Effector memory CD8-positive, alpha-beta T cell (primary cell): ENCODE data around the gene FLT3.
"Not testable (repeated sequence)": the region's sequence is repeated elsewhere in the genome, so short reads cannot be mapped to it uniquely, and the experiment has no call there.

Source experiments
- ATAC-seq: fragments of 150-1000 bp; cut with Tn5 transposase; replicated peaks from 2 replicates; pipeline ENCODE4 v1.10.0; 2021; ENCODE audit warnings: mild to moderate bottlenecking, moderate library complexity
- DNase-seq, 3 experiments: peaks; one replicate each; pipeline ENCODE4 v3.0.0; 2021
- H3K27ac Mint-ChIP-seq, 2 donors: one replicate each; pipeline ENCODE4 v1.8.0; 2022; ENCODE audit warnings: mild to moderate bottlenecking in 2 of 2, mixed read lengths in 2 of 2, moderate library complexity in 2 of 2
- H3K27me3 Mint-ChIP-seq, 2 donors: one replicate each; pipeline ENCODE4 v1.8.0; 2022; ENCODE audit warnings: mixed read lengths in 2 of 2
- H3K36me3 Mint-ChIP-seq: one replicate; pipeline ENCODE4 v1.8.0; 2022; ENCODE audit warnings: mild to moderate bottlenecking, moderate library complexity, mixed read lengths; ENCODE audit not compliant: insufficient read depth
- H3K4me1 Mint-ChIP-seq, 2 donors: one replicate each; pipeline ENCODE4 v1.8.0; 2022; ENCODE audit warnings: low read depth in 2 of 2, mixed read lengths in 2 of 2
- H3K4me3 Mint-ChIP-seq, 2 donors: one replicate each; pipeline ENCODE4 v1.8.0; 2022; ENCODE audit warnings: mild to moderate bottlenecking in 2 of 2, mixed read lengths in 2 of 2, moderate library complexity in 2 of 2
- H3K9me3 Mint-ChIP-seq, 2 donors: one replicate each; pipeline ENCODE4 v1.8.0; 2022; ENCODE audit warnings: mixed read lengths in 2 of 2

Gene FLT3

DNA sequence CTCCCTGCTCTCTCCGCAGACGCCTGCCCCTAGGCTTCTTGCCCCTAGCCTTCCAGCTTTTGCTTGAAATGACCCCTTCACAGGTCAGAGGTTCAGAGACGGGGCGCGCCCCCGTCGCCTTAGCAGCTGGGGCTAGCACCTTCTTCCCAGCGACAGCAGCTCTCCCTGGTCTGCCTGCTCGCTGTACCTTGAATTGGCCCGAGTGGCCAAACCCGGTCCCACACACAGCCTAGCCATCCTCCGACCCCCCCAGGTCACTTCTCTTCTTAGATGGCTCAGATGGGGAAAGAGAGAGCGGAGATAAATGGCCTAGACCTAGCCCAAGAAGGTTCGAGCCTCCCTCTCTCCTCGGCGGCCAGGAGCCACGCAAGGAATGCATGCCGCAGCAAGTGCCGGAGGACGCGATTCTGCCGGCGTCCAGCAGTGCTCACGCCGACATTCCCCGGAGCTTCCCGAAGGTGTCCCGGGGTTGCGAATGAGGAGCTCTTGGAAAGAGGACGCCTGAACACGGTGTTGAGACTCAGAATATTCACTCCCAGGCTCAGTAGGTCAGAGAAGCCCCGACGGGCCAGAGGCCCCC, 132.6 kb downstream of the FLT3 start:
- peaks cover 66 to 99% of the 10 kb centered on the region in 2 donors for H3K27me3 Mint-ChIP-seq
- H3K27ac Mint-ChIP-seq = no peak overlapping the region
- no peaks in the 10 kb centered on the region for H3K36me3 Mint-ChIP-seq
- H3K4me3 Mint-ChIP-seq = peak overlapping the region; percentile 7 to 45
- peaks cover 8 to 20% of the 10 kb centered on the region in 2 donors for H3K4me1 Mint-ChIP-seq
- H3K9me3 Mint-ChIP-seq = no peaks in the 10 kb centered on the region
- ATAC-seq = no peak
- no peak for DNase-seq

DNA sequence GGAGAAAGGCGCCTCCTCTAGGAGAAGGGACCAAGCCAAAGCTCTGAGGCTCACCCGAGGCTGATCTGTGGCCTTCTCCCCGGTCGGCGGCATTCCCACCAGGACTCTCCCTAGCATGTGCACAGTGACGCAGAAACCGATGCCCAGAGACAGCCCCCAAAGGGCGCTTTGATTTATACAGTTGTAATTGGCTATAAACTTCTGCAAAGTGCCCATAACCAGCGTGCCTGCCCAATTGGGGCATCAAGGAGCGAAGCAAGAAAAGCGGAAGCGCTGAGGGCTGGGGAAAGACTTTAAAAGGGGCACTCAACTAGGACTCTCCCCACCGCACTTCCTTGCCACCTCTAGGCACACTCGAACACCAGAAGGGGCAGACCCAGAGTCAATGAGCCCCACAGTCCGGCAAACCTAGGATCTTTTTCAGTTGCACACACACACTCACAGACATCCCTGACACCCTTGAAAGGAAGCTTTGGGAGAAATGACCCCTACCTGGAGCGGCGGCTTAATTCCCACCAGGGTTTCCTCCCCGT, 133.1 kb downstream of the FLT3 start:
- no peaks in the 10 kb centered on the region for H3K36me3 Mint-ChIP-seq
- DNase-seq (no peak), ATAC-seq (no peak)
- no peak overlapping the region for H3K27ac Mint-ChIP-seq
- peaks cover 71 to 99% of the 10 kb centered on the region in 2 donors for H3K27me3 Mint-ChIP-seq
- no peaks in the 10 kb centered on the region for H3K9me3 Mint-ChIP-seq
- H3K4me1 Mint-ChIP-seq = peaks cover 8 to 20% of the 10 kb centered on the region in 2 donors
- peak overlapping the region; percentile 29 to 45 for H3K4me3 Mint-ChIP-seq

DNA sequence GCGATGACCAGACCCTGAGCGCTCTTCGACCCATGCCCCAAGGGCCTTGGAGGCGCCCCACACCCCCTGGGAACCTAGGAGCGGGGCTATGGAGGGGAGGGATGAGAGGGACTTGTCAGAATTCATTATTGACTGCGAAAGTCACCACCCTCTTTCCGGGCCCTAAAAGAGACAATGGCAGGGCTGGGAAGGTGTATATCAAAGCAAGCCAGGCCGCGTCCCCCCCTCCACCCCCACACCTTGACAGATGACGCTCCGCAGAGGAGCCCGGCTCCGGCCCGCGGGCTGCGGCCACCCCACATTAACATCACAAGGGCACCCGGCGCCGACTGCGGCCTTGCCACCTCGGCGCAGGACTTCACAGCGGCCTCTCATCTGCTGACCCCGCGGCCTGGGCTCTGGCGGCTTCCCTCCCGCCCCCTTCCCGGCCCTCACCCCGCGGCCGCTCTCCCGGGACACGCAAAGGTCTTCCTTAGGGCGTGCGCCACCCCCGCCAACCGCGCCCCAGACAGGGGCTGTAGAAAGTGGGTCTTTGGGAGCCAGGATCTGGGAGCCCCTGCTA, 133.7 kb downstream of the FLT3 start:
- H3K36me3 Mint-ChIP-seq = no peaks in the 10 kb centered on the region
- peaks cover 76 to 99% of the 10 kb centered on the region in 2 donors for H3K27me3 Mint-ChIP-seq
- no peak for ATAC-seq
- H3K4me1 Mint-ChIP-seq = peaks cover 8 to 23% of the 10 kb centered on the region in 2 donors
- no peaks in the 10 kb centered on the region for H3K9me3 Mint-ChIP-seq
- peak overlapping the region in 1 of 2 donors; percentile 18 for H3K4me3 Mint-ChIP-seq
- no peak overlapping the region for H3K27ac Mint-ChIP-seq
- no peak for DNase-seq

DNA sequence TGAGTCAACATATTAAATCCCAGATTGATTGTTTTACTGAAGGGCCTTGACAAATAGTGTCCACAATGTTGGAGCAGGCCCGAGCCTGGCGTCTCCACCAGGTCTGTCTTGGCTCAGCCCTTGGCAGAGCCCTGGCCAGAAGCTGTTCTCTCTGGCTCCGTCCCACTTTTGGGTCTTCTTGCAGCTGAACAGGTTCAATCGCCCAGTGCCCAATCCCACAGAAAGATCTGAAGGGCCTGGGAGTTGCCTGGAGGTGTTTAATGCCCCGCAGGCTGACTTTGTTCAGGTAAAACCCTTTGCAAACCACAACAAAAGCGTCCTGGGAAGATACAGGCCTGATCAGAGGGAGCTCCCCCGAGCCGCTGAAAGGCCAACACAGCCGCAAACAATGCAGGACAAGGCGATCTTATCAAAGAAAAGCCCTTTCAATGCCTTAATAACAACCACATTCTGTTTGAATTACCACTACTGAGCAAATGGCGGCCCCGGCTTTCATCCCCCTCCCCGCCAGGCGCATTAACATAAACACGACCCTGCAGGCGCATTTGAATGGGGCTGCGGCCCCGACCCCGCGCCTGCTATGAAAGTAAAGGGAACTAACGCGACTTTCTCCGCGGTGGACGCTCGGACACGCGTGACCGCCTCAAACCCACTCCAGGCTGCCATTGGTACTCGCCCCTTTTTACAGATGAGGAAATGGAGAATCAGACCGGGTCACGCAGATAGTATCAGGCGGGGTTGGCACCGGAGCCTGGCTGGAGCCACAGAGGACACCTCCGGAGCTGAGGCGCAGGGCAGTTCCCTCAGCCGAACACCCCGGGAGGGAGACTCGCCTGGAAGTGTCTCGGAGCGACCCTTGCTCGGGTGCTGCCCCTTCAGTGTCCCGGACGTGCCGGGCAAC, 134.4 kb downstream of the FLT3 start:
- peaks cover 8 to 23% of the 10 kb centered on the region in 2 donors for H3K4me1 Mint-ChIP-seq
- no peak overlapping the region for H3K27ac Mint-ChIP-seq
- no peak for ATAC-seq
- DNase-seq = no peak
- peak overlapping the region in 1 of 2 donors; percentile 18 for H3K4me3 Mint-ChIP-seq
- H3K9me3 Mint-ChIP-seq = no peaks in the 10 kb centered on the region
- no peaks in the 10 kb centered on the region for H3K36me3 Mint-ChIP-seq
- peaks cover 76 to 99% of the 10 kb centered on the region in 2 donors for H3K27me3 Mint-ChIP-seq

DNA sequence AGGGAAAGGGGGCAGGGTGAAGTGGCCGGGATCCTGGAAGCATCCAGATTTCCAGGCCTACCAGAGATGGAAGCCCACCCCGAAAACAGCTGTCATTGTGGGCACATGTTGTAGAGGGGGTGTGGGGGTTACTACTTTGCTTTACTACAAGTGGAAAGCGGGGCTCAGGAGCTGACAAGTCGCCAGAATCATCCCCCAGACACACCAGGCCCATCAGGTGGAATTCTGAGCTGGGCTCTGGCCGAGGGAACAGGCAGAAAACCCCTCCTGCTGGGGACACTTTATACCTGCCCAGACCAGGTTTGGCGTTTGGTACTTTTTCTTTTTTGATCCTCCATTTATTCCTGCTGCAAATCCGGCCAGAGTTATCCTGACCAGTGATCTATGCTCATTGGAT, 135.0 kb downstream of the FLT3 start:
- Mint-ChIP-seq H3K9me3 (no peaks in the 10 kb centered on the region), H3K36me3 (no peaks in the 10 kb centered on the region), H3K27ac (no peak overlapping the region), H3K4me1 (peaks cover 8 to 21% of the 10 kb centered on the region in 2 donors), H3K4me3 (no peak overlapping the region), H3K27me3 (peaks cover 72 to 96% of the 10 kb centered on the region in 2 donors)
- DNase-seq (no peak), ATAC-seq (no peak)

DNA sequence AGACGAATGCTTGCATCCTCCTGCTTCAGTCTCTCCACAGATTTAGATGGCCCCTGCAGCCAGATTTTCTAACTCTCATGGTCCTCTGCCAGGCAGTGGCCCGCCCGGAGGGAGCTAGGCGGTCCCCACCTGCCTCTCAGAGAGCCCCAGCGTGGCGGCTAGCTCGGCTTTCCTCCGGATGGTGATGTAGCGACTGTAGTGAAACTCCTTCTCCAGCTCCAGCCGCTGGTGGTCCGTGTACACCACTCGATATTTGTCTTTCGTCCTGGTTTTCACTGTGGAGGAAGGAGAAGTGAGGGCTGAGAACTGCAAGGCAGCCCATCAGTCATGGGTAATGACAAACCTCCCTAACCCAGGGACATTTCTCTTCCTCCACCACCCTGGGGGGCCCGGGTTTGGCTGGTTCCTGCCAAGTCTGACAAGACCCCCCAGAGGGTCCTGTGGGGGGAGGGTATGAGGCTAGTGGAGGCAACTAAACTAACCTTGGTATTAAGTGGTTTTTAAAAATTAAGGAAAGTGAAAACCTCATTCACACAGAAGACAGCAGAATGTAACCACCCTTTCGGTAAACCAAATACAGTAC, 135.5 kb downstream of the FLT3 start:
- no peak overlapping the region for H3K27ac Mint-ChIP-seq
- H3K36me3 Mint-ChIP-seq = no peaks in the 10 kb centered on the region
- peaks cover 72 to 96% of the 10 kb centered on the region in 2 donors for H3K27me3 Mint-ChIP-seq
- H3K4me1 Mint-ChIP-seq = peaks cover 8 to 23% of the 10 kb centered on the region in 2 donors
- no peak overlapping the region for H3K4me3 Mint-ChIP-seq
- ATAC-seq (no peak), DNase-seq (no peak)
- H3K9me3 Mint-ChIP-seq = no peaks in the 10 kb centered on the region

DNA sequence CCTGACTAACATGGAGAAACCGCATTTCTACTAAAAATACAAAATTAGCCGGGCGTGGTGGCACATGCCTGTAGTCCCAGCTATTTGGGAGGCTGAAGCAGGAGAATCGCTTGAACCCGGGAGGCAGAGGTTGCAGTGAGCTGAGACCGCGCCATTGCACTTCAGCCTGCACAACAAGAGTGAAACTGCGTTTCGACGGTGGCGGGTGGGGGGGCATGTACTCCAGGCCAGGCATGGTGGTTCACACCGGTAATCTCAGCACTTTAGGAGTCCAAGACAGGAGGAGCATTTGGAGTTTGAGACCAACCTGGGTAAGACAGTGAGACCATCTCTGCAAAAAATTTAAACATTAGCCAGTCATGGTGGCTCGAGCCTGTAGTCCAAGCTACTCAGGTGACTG, 136.2 kb downstream of the FLT3 start:
- not testable (repeated sequence) for H3K4me3 Mint-ChIP-seq, H3K27ac Mint-ChIP-seq, DNase-seq, ATAC-seq, H3K9me3 Mint-ChIP-seq, H3K36me3 Mint-ChIP-seq
- H3K27me3 Mint-ChIP-seq = peaks cover 71 to 96% of the 10 kb centered on the region in 2 donors
- peaks cover 6 to 19% of the 10 kb centered on the region in 2 donors for H3K4me1 Mint-ChIP-seq

DNA sequence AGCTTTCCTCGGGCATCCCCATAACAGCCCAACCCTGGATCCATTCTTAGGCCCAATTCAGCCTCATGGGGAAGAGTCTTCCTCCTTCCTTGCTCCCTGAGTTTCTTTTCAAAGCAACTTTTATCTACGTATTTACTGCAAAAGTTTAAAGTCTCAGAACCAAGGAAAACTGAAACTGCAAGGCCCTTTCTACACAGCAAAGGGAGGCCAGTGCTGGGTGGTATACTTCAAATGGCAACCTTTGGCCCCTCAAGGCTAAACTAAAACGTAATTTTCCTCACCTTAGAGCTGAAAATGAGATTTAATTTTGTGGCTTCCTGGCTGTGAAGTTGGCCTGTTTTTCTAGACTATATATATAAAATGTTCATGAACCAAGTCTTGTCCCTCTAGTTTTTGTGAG, 136.9 kb downstream of the FLT3 start:
- no peaks in the 10 kb centered on the region for H3K36me3 Mint-ChIP-seq
- no peaks in the 10 kb centered on the region for H3K9me3 Mint-ChIP-seq
- H3K4me3 Mint-ChIP-seq = no peak overlapping the region
- peaks cover 4 to 17% of the 10 kb centered on the region in 2 donors for H3K4me1 Mint-ChIP-seq
- DNase-seq (no peak), ATAC-seq (no peak)
- peaks cover 75 to 97% of the 10 kb centered on the region in 2 donors for H3K27me3 Mint-ChIP-seq
- no peak overlapping the region for H3K27ac Mint-ChIP-seq

DNA sequence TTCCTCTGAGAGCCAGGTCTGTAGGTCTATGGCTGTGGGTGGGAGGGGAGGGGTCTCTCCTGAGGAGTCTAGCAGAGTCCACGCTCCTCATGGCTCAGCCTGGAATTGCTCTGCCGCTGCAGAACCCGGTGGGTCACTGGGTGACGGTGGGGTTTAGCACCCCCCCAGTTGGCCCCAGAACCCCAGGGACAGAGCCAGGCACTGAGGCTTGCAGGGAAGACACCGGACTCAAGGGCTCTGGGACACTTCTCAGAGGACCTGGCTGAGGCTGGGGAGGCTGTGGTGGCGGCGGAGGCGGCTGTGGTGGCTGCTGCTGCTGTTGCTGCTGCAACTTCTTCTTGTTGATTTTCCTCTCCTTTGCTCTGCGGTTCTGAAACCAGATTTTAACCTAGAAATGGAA, 137.4 kb downstream of the FLT3 start:
- H3K9me3 Mint-ChIP-seq = no peaks in the 10 kb centered on the region

DNA sequence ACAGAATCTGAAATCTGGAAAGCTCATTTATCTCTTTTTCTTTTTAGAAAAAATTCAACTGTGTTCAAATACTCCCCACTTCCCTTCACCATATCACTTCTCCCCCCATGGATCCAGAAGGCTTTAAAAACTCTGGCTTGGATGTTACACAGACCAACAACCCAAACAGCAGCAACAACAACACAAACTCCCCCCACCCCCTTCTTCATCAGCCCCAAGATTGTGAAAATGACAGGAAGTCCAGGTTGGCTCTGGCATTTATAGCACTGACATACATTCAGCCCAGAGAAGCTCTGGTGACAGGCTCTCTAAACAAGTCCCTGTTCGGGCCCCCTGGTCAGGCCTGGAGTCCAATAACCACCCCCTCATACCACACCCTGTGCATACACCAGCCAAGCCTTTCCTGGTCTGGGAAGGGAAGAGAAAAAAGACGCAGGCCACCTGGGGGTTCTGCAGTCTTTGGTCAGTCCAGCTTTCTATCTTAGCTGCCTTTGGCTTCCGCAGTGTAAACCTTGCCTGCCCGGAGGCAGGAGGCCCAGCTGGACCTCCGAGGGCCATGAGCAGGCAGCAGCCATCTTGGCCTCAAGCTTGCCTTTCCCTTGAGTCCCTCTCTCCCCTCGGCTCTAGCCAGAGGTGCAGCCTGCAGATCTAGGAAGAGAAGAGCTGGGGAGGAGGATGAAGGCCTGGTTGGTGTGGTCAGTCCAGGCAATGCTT, 138.1 kb downstream of the FLT3 start:
- Mint-ChIP-seq H3K36me3 (no peaks in the 10 kb centered on the region), H3K27me3 (peaks cover 77 to 97% of the 10 kb centered on the region in 2 donors), H3K9me3 (no peaks in the 10 kb centered on the region), H3K4me3 (no peak overlapping the region), H3K4me1 (peaks cover 0 to 10% of the 10 kb centered on the region in 2 donors), H3K27ac (no peak overlapping the region)
- DNase-seq (no peak), ATAC-seq (no peak)

More for the DNA sequence above, 137.4 kb downstream of the FLT3 start:
- no peak for DNase-seq
- no peak for ATAC-seq
- no peak overlapping the region for H3K27ac Mint-ChIP-seq
- peaks cover 79 to 97% of the 10 kb centered on the region in 2 donors for H3K27me3 Mint-ChIP-seq
- H3K4me1 Mint-ChIP-seq = peaks cover 4 to 16% of the 10 kb centered on the region in 2 donors
- no peaks in the 10 kb centered on the region for H3K36me3 Mint-ChIP-seq
- H3K4me3 Mint-ChIP-seq = no peak overlapping the region

DNA sequence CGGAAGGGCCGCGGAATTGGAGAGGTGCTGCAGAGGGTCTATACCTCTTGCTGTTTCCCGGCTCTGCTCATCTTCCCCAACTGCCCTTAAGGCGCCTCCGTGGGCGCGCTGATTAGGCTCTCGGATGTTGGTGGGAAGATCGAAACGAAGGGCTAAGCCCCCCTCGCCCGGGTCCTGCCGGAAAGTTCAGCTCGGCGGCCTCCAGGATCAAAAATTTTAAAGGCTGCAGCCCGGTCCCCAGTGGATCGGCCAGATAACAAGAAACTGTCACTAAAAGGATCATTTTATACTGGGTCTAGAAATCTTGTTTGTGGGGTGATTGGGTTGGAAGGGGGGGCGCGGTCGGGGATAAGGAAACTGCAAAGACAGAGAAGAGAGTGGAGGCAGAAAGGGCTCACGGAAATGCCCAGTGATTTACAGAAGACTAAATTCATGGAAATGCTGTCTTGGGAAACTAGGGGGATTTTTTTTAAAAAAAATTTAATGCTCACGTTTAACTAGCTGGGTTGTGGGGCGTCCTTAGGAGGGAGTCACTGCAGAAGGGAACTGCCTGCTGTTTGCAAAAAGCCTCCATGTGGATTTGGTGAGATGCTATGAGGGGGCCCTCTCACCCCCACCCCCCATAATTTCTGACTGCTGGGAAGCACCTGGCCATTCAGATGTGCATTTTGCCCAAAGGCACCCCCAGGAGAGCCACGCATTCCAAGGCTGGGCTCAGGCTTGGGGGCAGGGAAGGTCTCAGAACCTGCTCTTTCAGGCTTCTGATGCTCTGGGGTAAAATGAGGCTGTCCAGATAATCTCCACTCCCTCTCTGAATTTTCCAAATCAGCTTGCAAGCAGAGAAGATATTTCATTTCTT, 138.9 kb downstream of the FLT3 start:
- no peak for ATAC-seq
- H3K27ac Mint-ChIP-seq = no peak overlapping the region
- peaks cover 0 to 7% of the 10 kb centered on the region in 2 donors for H3K4me1 Mint-ChIP-seq
- no peak for DNase-seq
- H3K36me3 Mint-ChIP-seq = no peaks in the 10 kb centered on the region
- H3K27me3 Mint-ChIP-seq = peaks cover 73 to 89% of the 10 kb centered on the region in 2 donors
- no peaks in the 10 kb centered on the region for H3K9me3 Mint-ChIP-seq
- peak overlapping the region; percentile 29 to 35 for H3K4me3 Mint-ChIP-seq
